A549 (cell line): ENCODE data around the gene LMBR1.

Experiments used
- CBX2 ChIP-seq: fragments of 200-600 bp; sonication (generic); IDR thresholded peaks from 2 replicates; pipeline ENCODE4 v1.6.1; 2016; ENCODE audit warnings: low read depth, mild to moderate bottlenecking, borderline replicate concordance
- CEBPB ChIP-seq, 2 experiments: fragments of >200 bp in 1 of 2; sonication (Bioruptor Twin) in 1 of 2; formaldehyde crosslinking in 1 of 2; IDR thresholded peaks; 2 replicates each; pipeline ENCODE4 v1.6.1; 2012 to 2016
- CHD4 ChIP-seq: fragments of 200-600 bp; sonication (generic); IDR thresholded peaks from 2 replicates; pipeline ENCODE4 v1.6.1; 2016; ENCODE audit warnings: antibody characterized with exemption, mild to moderate bottlenecking, borderline replicate concordance
- CTCF ChIP-seq: fragments of >200 bp; sonication (Bioruptor Twin); formaldehyde crosslinking; IDR thresholded peaks from 3 replicates; pipeline ENCODE4 v1.5.1; 2016
- HES2 ChIP-seq: fragments of >200 bp; sonication (Bioruptor Twin); formaldehyde crosslinking; IDR thresholded peaks from 2 replicates; pipeline ENCODE4 v1.6.1; 2016
- MAZ ChIP-seq: fragments of 150-350 bp; IDR thresholded peaks from 2 replicates; pipeline ENCODE4 v1.6.1; 2014; ENCODE audit warnings: antibody characterized with exemption, low read depth, low read length, borderline replicate concordance
- NFE2L2 ChIP-seq: fragments of 150-350 bp; conservative IDR thresholded peaks from 2 replicates; pipeline ENCODE4 v1.6.1; 2014; ENCODE audit warnings: low read length
- NR3C1 ChIP-seq: fragments of >200 bp; sonication (Bioruptor Twin); formaldehyde crosslinking; IDR thresholded peaks from 3 replicates; pipeline ENCODE4 v1.6.1; 2017
- POLR2A ChIP-seq: IDR thresholded peaks from 2 replicates; pipeline ENCODE4 v1.6.1; 2012; ENCODE audit warnings: mild to moderate bottlenecking, low read length
- RAD21 ChIP-seq, 2 experiments: fragments of >200 bp in 1 of 2; sonication (Bioruptor Twin) in 1 of 2; formaldehyde crosslinking in 1 of 2; IDR thresholded peaks in 1 of 2; conservative IDR thresholded peaks in 1 of 2; 2 replicates in 1 of 2; 3 replicates in 1 of 2; pipeline ENCODE4 v1.6.1; 2012 to 2018; ENCODE audit warnings: inconsistent platforms in 1 of 2
- RNF2 ChIP-seq: fragments of 200-600 bp; sonication (generic); IDR thresholded peaks from 2 replicates; pipeline ENCODE4 v1.6.1; 2016; ENCODE audit warnings: low read depth, mild to moderate bottlenecking, antibody characterized with exemption, moderate library complexity, borderline replicate concordance
- SREBF2 ChIP-seq: fragments of 450-650 bp; IDR thresholded peaks from 2 replicates; pipeline ENCODE4 v1.6.1; 2014; ENCODE audit warnings: mild to moderate bottlenecking, moderate library complexity
- ZFP36 ChIP-seq: fragments of 450-650 bp; IDR thresholded peaks from 2 replicates; pipeline ENCODE4 v1.6.1; 2014; ENCODE audit warnings: borderline replicate concordance; ENCODE audit not compliant: partially characterized antibody

- TF ChIP-seq CEBPB (IDR thresholded peaks at IDR 0.05) (no peak), NR3C1 (no peak), CTCF (no peak), RAD21 (conservative IDR thresholded peaks at IDR 0.05 in 1 of 2, IDR thresholded peaks at IDR 0.05 in 1 of 2) (no peak), MAZ (no peak), SREBF2 (no peak), POLR2A (no peak), CBX2 (no peak), CHD4 (no peak), ZFP36 (no peak), NFE2L2 (no peak), RNF2 (no peak), HES2 (no peak)
Measured at GRCh38 chr7:156765901-156766656, 126.9 kb downstream of the LMBR1 start.
